Stimulated activated CD4-positive, alpha-beta T cell treated with anti-CD3 and anti-CD28 coated beads, Interleukin-2, amount 100 ng/mL, for 48 hours (primary cell): ENCODE results near the gene RCN2.

Experiments used
- DNase-seq, 2 donors: peaks; one replicate each; pipeline ENCODE4 v3.0.0-alpha.2; 2020

RCN2 gene

DNA sequence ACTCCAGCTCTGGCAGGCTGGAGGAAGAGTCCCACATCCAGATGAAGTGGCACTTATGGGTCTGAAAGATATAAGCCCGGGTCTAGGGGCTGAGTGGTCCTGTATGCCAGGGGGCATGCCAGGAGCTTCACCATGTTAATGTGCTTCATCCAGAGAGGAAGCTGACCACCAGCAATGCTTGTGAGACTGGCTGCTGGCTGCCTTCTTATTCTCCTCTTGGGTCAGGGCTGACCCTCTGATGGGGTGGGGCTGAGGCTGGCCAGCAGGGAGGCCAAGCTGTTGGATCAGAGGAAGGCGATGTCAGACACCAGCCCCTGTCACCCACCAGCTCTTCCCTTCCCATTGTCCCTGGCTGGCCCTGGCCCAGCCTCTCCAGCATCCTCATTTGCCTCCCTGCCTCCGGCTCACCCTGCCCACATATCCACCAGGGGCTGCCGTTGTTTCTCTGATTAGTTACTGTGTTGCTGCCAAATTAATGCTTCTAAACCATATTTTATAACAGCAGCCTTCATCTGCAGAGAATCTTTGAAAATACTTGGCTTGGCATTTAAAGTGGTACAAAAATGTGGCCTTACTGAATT is 43.0 kb downstream of the RCN2 start:
- no peak for DNase-seq

DNA sequence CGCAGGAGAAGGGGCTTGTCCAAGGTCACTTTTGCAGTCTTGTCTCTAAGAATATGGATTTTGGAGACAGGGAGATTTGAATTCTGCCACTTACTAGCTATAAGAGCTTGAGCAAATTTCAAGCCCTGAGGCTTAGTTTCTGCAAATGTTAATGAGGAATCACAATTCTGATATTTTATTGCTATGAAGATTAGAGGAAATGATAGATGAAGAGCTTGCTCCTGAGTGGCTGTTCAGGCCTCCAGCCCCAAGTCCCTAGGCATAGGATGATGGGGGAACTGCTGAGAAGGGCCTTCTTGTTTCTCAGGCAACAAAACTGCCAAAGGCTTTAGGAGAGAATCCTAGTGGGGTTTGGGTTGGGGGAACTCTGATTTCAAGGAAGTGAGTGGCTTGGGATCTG is 44.6 kb downstream of the RCN2 start:
- no peak for DNase-seq

DNA sequence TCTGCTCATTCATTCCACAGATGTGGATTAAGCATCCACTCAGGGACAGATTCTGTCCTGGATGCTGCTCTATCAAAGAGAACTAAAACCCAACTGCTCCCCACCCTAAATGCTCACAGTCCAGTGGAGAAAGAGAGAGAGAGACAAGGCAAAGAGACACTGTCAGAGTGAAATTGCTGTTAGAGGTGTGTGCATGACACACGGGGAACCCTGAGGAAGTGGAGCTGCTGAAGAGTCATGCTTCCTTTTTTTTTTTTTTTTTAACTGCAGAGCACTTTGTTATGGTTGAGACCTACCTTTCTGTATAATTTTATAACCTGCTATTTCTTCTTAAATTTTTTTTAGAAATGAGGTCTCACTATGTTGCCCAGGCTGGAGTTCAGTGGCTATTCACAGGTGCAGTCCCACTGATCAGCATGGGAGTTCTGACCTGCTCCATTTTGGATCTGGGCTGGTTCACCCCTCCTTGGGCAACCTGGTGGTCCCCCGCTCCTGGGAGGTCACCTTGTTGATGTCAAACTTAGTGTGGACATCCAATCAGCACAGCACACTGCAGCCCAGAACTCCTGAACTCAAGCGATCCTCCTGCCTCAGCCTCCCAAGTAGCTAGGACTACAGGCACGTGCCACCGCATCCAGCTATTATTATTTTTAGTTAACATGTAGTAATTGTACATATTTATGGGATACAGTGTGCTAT is 45.2 kb downstream of the RCN2 start:
- DNase-seq = no peak

DNA sequence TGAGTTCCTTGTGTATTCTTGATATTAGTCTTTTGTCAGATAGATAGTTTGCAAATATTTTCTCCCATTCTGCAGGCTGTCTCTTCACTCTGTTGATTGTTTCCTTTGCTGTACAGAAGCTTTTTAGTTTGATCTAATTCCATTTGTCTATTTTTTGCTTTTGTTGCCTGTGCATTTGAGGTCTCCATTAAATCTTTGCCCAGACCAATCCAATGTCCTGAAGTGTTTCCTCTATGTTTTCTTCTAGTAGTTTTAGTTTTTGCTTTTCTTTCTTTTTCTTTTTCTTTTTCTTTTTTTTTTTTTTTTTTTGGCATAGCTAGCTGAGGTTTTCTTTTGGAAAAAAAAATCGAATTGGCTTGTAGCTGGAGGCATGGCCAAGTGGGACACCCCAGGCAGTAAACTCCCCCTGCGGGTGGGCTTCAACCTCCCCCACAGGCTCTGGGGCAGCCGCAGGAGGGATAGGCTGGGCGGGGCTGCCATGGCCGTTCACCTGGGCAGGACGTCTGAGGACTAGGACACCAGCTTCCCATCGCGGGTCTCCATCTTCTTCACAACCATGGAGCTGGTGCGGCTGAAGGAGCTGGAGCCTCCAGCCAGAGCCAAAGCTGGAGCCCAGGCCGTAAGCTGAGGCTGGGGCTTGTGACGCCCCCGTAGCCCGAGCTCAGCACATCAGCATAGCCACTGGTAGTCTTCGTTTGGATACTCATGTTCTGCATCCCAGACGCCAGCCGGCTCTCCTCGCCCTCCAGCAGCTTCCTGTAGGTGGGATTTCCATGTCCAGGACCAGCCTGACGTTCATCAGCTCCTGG is 47.2 kb downstream of the RCN2 start:
- no peak for DNase-seq

DNA sequence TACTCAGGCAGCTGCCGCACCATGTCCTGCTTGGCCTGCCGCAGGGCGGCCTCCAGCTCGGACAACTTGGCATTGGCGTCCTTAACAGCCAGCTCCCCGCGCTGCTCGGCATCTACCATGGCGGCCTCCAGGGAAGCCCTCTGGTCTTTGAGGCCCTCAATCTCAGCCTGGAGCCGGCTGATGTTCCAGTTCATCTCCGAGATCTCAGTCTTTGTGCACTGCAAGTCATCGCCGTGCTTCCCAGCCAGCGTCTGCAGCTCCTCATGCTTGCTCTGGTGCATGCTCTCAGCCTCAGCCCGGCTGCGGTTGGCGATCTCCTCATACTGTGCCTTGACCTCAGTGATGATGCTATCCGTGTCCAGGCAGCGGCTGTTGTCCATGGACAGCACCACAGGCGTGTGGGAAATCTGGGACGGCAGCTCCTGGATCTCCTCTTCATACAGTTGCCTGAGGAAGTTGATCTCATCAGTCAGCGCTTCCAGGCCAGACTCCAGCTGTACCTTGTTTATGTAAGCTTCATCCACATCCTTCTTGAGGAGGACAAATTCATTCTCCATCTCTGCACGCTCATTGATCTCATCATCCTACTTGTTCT is 47.9 kb downstream of the RCN2 start:
- no peak for DNase-seq

DNA sequence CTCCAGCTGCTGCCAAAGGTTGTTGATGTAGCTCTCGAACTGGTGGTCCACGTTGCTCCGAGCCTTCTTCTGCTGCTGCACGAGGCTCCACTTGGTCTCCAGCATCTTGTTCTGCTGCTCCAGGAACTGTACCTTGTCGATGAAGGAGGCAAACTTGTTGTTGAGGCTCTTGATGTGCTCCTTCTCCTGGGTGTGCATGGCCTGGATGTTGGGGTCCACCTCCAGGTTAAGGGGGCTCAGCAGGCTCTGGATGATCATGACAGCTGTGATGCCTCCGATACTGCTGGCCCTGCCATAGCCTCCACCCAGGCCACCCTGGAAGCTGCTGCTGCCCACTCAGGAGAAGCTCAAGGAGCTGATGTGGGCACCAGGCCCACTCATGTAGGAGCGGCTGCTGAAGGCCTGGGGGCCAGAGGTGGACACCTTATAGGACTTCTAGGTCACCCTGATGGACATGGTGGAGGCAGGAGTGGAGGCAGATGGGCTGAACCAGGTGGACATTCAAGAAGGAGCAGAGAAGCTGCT is 48.5 kb downstream of the RCN2 start:
- DNase-seq = no peak

DNA sequence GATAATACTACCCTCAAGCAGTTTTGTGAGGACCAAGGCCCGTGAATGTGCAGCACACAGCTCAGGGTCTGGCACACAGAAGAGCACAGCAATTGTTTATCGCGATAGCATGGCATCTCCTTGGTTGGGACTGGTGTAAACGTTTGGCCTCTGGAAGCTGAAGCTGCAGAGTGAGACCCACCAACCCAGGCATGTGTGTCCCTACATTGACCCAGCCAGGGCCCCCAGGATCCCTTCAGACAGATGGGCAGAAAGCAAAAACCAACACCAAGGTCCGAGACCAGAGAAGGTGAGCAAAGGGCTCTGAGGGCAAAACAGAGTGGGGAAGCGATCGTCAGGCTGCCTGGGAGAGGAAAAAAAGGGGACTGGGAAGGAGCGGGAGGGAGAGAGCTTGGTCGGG is 50.8 kb downstream of the RCN2 start:
- DNase-seq = no peak

DNA sequence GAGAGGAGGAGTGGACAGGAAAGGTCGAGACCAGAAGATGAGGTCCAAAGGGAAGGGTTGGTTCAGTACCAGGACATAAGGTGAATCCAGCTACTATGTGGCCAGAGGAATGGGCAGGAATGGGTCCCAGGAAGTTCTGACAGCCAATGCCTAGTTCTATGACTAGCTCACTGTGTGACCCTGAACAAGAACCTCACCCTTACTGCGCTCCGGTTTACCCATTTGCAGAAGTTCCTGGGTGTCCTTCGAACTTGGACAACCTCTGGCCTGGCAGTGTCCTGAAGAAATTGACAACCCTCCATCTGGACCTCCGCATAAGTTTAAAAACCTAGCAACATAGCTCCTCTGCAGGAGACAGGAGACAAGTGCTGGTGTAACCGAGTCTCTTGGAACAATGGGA is 51.2 kb downstream of the RCN2 start:
- no peak for DNase-seq

DNA sequence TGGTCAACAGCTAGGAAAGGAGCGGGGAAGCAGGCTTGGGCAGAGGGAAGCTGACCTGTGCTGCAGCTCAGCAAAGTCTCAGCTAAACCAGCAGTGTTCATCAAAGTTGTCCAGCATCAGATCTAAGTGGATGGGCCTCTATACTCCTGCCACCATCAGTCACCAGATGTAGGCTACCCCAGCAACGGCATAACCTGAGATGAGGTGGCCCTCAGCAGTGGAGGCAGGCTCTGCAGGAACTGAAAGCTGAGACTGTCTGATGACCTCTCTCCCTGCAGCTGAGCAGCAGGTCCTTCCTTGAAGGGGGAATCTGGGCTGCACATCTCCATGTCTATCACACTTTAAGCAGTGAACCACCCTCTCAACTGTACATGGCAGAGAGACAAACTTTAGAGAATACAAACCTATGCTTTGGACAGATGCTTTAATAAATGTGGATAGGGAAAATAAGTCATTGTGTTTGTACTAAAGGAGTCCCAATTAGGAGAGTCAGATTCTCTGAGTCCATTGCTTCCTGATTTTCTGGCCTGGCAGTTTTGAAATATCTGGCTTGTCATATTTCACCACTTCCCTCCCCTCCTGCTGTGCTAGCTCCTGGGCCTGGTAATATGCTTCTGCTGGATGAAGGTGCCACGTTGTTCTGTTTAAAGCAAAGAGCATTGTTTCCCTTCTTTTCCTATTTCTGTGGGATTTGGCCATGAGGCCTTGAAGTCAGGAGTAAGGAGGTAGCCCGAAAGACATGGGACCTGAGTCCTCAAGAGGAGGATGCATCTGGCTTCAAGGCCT is 52.2 kb downstream of the RCN2 start:
- no peak for DNase-seq

DNA sequence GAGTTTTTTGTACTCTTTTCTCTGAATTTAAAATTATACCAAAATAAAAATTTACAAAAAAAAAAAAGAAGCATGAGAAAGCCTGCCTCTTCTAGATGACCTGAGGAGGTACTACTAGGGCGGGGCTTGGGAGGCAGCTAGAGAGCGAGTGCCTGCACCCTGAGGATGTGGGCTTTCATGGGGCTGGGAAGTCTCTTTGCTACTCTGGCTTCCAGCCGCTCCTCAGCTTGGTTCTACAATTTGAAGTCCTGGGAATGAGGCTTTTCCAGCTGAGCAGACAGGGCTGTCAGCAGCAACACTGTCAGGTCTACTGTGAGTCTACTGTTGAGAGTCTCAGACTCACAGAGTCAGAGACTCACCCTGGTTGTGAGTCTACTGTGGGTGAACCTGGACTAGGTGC is 55.2 kb downstream of the RCN2 start:
- no peak for DNase-seq

DNA sequence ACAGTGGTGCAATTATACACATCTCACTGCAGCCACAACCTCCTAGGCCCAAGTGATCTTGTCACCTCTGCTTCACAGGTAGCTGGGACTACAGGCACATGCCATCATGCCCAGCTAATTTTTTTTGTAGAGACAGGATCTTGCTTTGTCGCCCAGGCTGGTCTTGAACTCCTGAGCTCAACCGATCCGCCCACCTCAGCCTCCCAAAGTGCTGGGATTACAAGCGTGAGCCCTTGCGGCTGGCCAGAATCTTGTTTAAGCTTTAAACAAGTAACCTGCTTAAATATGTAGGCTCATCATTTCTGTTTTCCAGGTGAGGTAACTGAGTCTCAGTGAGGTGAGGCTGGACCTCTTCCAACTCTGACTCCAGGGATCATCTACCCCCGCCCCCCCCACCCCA is 55.7 kb downstream of the RCN2 start:
- no peak for DNase-seq

DNA sequence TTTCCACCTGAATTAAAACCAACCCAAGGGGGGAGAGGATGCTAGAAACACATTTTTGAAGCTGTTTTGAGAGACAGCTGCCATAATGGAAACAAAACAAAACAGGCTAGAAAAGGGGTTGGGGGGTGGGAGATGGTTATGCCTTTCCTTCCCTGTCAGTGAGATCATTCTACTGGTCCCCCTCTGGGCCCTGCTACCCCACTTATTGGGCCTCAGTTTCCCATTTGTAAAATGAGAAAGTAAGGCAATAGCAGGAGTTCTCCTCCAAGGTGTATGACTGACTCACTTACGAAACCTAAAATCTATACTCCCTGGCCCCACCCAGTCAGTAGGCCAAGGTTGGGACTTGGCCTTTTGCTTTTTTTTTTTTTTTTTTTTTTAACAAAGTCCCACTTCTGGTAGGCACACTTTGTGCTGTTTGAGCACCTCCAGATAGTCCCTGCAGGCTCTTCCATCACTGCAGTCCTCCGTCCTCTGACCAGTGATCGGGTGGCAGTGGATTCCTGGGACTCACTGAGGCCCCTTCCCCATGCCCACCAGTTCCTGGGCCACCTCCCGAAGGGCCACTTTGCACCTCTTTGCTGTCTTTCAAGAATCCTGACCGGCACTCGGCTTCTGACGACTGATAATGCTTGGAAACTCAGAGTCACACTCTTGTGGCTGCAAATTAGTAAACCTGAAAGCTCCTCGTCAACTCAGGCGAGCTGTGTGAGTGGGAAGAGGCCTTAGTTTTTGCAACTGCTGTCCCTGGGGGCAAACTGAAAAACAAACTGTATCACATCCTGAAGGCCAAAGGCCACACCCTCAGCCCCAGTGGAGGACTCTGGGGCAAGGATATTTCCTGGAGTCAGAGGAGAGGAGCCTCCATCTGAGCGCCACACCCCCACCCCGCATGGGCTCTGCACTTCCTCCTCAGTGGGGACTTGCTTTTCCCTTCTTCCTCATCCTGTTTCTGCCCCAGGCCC is 56.6 kb downstream of the RCN2 start:
- DNase-seq = peak; percentile 60 to 69

DNA sequence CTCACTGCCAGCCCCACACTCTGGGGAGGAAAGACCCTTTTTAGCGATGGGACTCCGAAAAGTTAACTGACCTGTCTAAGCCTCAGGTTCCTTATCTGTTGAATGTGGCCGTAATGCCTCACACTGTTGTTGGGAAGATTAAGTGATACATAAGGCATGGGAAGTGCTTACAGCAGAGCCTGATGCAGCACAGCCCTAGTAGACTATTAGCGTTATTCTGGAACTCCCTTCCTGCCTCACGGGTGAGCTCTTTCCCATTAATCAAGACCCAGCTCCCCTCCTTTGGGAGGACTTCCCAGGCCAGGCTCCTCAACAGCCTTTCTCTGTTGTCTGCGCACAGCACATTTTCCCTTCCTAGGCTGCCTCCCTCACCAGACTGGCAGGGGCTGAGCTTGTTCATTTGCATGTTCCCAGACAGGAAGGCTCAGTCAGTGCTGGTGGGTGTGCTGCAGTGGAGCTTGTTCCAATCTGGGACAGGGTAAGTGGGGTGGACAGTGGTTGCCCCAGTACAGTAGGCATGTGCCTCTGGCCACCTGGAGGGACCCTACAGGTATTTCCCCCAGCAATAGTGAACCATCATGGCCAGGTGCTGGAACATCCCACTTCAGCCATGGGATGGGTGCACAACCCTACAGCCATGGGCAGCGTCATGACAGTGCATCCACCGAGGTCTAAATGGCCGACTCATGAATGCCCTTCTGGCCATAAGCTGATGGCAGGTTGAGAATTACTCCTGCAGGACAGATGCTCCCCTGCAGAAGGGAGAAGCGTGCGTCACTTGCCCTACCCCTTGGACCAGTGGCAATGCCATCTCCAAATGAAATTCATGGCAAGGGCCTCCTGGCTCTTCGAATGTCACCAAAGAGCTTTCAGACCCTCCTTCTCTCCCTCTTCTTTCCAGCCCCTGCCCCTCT is 57.6 kb downstream of the RCN2 start:
- no peak for DNase-seq

DNA sequence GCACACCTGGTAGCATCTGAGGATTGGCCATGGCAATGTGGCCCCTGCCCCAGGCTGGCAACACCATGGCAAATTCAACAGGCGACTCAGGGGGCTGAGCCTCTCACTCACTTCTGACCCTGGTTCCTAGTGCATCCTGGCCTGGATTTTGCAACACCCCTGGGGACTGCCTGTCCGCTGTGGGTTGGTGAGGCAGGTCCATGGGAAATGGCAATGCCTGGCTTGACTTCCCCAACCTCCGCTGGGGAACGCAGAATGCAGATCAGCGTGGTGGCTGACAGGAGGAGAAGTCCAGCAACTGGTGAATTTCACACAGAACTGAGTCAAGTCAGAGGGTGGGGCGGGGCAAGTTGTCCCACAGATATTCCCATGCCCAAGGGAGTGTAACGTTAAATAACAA is 59.5 kb downstream of the RCN2 start:
- no peak for DNase-seq

DNA sequence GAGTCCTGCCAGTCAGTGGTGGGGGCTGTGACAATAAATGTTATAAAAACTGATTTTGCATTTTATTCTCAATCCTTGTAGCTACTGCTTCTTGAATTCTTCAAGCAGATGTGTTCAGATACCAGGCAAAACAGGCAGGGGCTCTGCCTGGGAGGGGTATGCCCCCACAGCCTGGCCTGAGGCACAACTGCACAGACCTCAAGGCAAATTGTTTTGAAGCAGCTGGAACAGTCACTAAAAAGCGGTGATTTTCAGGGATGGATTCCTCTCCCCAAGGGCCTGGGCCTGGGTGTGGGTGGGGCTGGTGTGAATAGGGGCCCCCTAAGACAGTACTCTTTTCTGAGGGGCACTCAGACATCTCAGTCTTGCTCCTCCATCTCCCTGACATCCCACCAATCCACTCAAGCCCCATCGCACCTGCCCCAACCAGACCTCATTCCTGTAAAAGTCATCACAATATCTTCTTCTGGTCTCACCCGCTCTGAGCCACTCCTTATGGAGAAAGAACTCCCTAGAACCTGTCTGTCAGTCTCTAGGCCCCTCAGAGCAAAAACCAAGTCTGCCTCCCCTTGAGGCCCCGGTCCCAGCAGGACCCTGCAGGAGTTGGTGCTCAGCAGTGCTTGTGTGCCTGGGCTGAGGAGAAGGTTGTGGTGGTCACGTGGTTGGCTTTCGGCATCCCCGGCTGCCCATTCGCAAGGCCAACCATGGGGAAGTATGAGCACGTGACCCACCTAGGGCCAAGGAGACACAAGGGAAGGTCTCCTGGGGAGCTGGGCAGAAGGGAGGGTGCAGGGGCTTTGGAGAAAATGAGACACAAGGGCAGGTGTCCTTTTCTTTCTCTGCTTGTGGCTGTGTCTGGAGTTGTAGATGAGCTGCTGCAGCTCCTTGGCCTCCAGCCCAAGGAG is 60.4 kb downstream of the RCN2 start:
- no peak for DNase-seq

DNA sequence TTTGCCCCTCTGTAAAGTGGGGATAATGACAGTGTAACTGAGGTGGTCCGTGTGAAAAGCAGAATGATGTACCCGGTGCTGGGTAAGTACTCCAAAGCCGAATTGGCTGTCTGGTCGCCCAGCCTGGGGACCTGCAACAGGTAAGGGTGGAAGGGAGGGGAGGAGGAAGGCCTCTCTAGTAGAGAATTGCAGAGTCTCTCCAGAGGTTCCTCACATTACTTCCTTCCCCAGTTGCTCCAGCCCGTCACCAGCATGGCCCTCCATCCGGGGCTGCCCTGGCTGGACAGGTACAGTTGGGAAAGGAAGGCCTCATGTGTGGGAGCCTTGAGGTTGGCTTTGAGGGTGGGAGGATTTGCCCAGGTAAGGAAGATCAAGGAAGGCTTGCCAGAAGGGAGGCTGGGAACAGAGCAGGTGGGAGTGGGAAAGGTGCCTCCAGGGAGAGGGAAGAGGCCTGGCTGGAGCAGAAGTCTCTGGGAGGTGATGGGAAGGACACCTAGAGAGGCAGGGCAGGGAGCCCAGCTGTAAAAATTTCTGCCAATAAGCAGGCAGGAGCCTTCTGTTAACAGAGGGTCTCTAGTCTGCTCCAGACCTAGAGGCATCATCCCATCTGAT is 61.7 kb downstream of the RCN2 start:
- no peak for DNase-seq

DNA sequence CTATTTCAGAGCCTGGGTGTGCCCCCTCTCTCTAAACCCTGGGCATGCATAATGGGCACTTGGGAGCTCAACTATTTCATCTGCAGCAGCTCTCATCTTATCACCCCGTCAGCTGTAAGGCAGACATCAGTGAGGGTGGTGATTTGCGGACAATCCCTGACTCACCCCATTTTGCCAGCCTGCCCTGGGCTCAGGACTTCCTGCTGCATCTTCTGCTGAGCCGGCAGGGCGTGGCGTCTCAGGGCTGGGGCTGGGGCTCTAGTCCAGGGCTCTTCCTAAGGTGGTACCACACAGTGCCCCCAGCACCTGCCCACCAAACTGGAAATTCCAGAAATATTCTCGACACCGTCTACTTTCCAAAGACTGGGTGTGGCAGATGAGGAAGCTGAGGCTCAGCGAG is 62.5 kb downstream of the RCN2 start:
- DNase-seq = peak in 1 of 2 donors; percentile 55

DNA sequence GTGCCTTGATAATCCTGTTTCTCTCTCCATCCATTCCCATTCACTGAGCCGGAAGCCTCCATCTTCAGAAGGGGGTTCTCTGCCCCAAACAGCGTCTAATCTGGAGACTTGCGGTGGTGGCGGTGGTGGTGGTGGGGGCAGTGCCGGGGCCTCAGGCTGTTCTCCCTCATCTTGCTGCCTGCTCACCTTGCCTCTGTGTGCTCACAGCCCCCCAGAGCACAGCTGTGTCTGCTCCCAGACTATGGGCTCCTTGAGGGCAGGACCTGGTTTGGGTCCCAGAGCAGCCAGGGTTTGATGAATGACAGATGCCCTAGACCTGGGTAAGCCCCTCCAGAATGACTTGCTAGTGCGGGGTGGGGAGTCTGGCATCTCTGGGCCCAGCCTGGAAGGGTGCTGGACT is 62.9 kb downstream of the RCN2 start:
- DNase-seq = no peak
